Urothelium cell line (cell line): ENCODE measurements around the gene PCBD1.
"Not testable (repeated sequence)": the region's sequence is repeated elsewhere in the genome, so short reads cannot be mapped to it uniquely, and the experiment has no call there.

Experiments used
- DNase-seq: peaks from one replicate; pipeline ENCODE4 v3.0.0; 2011; ENCODE audit warnings: low spot score, mixed read lengths
- FAIRE-seq: peaks from 2 replicates; lab custom pipeline; 2011; peaks lifted over from hg19 to GRCh38; lab: Jason Lieb, UNC

The PCBD1 gene

DNA sequence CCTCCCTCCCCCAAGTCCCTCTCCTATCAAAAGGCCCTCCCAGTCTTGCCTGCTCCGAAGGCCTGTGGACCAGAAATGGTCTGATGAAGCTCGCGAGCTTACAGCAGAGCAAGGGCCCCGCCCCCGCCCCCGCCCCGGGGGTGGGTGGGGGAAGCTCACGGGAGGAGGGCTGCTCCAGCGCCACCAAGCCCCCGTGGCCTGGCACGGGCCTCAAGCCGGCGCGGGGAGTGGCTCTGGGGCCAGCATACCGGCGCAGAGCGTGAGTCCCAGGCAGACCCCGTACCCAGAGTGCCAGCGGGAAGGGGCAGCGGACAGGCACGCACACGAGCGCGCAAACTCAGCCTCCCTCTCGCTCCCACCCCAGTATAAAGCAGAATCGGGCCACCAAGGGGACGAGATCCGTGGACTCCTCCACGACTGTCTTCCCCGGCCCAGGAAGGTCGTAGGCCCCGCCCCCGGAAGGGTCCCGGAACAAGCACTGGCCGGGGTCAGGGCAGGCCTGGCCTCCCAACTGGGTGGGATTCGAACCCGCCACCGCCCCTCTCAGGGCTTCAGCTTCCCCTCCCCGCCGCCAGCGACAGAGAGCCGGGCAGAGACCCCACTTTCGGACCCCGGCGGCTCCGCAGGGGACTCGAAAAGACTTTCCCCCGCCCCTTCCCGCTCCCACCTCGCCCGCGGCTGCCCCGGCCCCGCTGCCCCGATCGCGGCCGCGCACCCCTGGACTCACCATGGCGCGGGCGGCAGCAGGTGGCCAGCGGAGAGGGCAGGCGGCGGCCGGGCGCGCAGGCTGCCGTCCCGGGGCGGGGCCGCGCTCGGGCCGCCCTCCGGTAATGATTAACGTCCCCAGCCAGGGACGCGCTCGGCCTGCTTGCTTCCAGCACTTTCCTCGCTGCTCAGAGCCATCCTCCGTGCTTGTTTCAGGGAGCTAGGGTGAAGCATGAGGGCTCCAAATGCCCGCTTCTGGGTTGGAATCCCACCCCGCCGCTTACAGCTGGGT, at the start of gene PCBD1:
Gene PCBD1, minus strand, starts transcription at position 762 of the 997 bp plus-strand sequence. Its CDS starts 32 bp downstream, at position 730.
- DNase-seq (peak; percentile 89), FAIRE-seq (peak; percentile 82)

DNA sequence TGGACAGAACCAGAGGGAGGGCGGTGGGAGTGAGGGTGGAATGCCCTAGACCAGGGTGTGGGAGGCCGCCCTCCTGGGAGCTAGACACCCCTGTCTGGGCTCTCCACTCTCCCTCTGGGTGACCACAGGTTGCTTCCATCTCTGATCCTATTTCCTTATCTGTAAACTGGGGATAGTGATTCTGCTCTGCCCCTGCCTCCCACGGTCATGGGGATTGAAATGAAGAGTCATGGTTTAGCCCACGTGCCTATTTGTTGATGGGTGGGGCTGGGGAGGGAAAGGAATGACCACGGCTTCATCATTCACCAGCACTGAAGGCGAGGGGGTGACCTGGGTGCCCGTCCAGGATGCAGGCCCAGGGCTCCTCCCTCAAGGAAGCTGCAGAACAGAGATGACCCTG, 49.3 kb upstream of the PCBD1 start:
- FAIRE-seq: no peak
- DNase-seq: no peak

DNA sequence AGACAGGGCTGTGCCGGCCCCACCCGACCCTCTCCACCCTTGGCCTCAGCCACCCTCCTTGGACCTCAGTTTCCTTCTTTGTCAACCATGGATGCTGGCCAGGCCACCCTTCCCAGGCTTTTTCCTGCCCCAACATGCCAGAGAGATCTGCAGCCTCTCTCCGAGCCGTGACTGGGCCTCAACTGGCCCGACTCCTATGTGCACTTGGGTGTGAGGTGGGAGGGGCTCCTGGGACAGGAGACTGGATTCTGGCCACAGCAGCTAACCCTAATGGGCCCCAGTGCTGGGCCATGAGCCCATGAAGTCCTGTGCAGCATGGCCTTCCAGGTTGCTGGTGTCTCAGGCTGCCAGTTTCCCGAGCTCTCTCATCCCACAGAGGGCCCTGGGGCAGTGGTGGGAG, 47.7 kb upstream of the PCBD1 start:
- FAIRE-seq (no peak), DNase-seq (no peak)

DNA sequence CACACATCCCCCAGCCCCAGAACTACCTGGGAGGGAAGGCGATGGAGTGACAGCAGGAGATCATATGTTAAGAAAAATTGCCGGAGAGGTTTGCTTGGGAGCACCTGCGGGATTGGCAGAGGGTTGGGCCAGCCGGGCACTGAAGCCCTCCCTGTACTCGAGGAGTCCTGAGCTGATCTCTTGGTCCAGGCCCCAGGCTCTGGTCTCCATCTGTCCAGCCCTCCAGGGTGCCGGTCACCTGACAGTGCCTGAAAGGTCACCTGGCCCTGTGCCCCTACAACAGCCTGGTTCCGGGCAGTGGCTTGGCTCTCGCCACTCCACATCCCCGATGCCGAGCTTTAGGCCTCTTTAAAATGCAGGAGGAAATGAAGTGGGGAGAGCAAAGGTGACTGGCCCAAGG, 47.3 kb upstream of the PCBD1 start:
- DNase-seq (no peak), FAIRE-seq (no peak)

DNA sequence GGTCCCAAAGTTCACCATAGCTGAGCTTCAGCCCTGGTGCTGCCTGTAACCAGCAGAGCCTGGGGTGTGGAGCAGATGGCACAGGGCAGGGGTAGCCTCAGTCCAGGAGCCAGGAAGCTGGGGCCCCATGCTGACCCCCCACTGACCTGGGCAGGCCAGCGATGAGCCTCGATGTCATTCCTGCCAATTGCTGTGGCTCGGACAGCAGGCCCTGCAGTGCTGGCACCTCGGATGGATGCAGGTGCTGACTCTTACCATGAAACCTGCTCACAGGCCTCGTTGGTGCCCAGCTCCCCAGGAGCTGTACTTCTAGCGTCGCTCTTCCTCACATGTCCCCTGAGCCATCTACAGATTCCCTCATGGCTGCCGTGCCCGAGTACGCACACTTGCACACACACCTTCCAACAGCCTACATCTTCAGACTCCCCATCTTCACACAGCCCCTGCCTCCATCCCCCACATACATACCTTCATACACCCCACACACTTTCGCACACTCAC, 46.8 kb upstream of the PCBD1 start:
- no peak for DNase-seq
- no peak for FAIRE-seq

DNA sequence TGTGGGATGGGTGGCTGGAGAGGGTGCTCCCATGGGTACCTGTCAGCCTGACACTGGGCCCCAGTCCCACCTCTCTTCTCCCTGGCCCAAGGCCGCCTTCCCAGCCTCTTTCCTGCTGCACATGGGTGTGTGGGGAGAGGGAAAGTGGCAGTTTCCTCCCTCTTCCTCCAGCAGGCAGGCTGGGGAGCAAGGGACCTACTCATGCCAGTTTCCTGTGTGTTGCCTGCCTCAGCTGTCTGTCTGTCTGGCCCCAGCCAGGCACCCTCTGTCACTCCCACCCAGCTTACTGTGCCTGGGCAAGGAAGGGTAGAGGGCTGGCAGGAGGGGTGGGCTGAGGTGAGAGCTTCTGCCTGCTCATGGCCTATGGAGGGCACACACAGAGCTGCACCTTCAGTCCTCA, 46.3 kb upstream of the PCBD1 start:
- no peak for DNase-seq
- no peak for FAIRE-seq

DNA sequence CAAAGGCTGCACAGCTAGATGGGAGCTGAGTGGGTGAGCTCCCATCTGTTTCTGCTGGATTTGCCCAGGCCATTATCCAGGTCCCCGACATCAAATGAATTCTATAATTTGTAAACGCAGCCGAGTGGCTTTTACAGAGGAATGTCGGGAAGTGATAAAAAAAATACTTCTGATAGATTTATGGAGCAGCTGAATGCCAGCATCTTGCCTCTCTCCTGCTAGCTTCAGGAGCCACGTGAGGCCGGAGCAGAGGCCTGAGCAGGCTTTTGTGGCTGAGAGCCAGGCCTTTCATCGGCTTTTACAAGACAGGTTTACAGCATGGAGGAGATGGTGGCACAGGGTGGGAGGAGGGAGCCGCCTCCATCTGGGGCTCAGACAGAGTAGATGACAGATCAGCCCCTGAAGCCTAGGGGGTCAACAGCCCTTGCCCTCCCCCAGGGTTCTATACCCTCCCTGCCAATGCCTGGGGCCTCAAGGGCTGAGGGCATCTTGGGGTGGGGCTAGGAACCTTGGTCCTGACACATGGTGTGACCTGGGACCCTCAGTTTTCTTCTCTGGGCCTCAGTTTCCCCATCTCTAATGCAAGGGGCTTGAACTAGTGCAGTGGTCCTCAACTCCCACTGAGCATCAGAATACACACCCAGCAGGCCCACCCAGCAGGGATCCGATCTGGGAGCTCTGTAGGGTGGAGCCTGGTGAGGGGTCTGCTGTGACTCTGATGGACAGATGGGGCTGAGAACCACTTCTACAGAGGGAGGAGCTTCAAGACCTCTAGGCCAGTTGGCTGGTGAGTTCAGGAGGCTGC, 44.2 kb upstream of the PCBD1 start:
- peak; percentile 30 for FAIRE-seq
- peak; percentile 85 for DNase-seq

DNA sequence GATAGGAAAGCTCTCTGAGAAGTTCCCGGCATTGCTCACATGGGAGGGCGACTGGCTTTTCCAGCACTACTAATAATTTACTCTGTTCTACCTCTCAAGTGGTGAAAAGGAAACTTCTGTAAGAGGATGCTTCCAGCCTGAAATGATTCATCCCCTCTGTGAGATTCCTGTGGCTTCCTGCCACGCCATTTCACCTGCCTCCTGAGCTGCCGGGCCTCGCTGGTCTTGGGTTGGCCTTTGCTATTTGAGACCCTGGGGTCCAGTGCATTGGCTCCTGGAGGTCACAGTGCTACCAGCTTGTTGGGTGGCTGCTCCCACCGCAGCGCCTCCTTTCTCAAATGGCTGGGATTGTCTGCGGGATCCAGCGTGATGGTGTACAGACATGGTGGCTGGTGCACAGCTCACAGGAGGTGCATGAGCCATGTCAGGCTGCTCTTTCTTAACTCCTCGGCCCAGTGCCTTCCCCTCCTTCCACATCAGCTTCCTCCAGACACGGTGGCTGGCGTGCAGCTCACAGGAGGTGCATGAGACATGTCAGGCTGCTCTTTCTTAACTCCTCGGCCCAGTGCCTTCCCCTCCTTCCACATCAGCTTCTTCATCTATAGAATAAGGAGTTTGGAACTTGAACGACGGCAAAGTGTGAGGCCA, 42.9 kb upstream of the PCBD1 start:
- peak; percentile 97 for FAIRE-seq
- DNase-seq: peak; percentile 92

DNA sequence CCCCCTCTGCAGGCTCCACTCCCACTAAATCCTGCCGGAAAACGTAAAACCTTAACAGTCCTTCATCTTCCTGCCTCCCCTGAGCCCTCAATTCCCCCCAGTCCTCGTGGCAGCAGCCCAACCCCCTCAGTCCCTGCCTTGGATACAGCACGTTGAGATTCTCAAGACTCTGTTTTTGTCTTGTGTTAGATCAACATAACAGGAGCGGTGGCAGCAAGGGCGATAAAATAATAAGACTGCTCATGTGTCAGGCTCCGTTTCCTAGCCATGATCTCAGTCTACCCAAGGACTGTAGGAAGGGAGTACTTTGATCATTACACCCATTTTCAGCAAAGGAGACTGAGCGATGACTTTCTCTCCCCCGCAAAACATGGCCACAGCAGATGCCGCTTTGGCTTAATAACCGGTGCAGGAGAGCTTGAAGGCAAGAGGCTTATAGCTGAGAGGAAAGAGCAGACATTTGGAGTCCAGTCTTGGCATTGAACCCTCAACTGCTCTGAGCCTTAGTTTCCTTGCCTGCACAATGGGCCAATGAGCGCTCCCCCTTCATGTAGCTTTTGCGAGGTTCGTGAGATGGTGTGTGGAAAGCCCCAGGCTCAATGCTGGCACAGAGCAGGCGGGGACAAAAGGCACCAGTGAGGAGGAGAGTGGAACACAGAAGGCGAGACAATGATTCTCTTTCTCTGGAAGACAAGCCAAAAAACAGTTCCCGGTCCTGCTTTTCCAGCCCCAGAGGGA, 42.1 kb upstream of the PCBD1 start:
- FAIRE-seq (no peak), DNase-seq (no peak)

DNA sequence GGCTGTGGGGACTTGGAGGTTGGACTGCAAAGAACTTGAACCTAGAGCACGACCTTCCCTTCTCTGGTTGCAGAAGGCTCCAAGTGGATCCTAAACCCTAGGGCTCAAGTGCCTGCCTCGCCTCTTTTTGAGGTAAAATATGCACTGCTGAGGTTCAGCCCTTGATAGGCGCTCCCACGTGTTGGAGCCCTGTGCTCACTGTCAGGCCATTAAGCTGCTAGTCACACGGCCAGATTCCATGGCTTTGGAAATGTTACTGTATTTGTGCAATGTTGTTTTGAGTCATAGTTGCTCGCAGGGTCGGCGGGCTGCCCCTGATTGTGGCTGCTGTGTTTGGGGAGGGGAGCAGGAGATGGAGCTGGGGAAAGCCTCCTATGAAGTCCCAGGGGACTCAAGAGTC, 39.8 kb upstream of the PCBD1 start:
- FAIRE-seq (no peak), DNase-seq (no peak)

DNA sequence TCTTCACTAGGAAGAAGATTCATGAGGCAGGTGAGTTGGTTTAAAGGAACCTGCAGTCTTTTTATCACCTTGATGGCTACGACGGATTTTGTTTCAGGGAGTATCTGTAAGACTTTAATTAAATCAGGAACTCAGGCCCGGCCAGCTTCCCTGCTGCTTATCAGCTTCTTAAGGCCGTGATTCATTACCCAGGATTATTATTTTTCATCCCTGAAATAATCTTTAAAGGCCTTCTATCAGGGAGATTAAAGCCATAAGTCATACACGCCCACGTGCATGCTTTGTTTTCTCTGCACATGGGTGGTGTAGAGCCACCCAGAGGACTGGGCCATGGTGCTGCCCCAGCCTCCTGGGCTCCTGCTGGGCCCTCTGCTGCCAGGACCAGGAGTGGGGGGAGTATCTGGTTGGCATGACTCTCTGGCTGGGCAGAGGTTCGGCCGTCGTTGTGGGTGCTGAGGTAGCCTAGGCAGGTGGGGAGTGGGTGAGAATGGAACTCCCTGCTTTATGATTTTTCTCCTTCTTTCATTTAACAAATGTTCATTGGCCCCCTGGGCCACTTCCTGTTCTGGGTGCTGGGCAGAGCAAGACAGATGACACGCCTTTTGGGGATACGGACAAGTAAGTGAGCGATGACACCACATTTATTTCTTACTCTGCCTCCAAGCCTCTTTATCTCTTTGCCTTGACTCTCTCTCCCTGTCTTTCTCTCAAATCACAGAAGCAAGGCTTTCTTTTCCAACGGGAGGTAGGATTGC, 39.0 kb upstream of the PCBD1 start:
- DNase-seq (no peak), FAIRE-seq (no peak)

DNA sequence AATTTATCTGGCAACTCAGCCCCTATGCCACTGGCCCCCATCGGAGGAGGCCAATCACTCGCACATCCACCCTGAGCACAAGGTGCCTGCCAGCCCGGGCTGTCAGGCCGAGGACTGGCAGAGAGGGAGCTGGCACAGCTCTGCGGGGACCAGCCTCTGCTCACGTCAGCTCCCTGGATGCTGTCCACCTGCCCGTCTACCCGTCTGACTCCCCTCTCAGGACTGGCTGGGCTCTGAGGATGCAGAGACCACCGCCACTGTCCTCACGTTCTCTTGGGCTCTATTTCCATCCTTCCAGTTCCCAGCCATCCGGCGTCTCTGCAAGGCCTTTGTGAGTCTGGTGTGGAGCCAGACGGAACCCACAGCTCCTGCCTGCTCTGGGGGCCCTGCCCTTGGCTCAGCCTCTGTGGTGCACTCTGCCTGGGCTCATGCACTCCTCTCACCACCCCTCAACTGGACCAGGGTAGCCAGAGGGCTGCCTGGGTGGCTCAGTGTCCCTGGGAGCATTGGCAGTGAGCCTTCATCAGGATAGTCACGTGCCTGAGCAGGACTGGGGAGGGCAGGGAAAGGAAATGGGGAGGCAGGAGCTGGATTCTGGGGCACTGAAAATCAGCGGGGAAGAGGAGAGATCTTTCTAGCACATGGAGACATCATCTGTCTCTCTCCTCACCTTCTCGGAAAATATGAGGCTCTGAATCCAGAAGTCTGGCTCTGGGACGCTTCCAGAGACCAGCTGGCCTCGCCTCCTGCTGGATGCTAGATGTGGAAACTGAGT, 38.0 kb upstream of the PCBD1 start:
- DNase-seq: no peak
- no peak for FAIRE-seq

DNA sequence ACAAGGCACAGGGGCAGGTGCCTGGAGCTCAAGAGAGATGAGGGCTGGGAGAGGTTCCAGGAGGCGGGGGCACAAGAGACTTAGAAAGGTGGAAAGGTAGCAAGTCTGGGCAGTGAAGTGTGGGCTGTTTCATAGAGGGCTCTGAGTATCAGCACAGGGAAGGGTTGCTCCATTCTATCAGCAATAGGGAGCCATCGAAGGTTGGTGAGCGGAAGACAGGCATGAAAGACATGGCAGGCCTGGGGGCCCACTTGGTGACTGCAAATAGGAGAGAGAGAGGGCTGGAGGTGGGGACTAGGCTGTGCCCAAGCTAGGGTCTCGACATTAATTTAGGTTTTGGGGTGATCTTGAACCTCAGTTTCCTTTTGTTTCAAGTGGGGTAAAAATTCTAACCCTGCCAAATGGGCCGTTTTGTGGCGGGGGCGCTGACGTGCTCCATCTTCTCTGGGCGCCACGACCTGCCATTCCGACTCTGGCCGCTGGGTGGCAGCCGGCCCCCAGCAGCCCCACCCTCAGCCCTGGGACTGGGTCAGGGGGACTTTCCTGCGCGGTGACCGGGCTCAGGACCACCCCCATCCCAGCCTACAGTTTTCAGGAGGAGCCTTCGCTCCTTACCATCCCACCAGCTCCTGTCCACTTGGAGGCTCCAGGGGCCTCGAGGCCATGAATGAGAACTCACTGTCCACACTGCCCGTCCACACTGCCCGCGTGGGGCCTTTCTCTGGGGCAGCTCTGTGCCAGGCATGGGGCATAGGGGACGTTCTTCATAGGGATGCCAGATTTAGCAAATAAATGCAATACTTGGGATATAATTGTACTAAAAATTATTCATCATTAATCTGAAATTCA, 37.2 kb upstream of the PCBD1 start:
- peak; percentile 80 for DNase-seq
- peak; percentile 79 for FAIRE-seq

DNA sequence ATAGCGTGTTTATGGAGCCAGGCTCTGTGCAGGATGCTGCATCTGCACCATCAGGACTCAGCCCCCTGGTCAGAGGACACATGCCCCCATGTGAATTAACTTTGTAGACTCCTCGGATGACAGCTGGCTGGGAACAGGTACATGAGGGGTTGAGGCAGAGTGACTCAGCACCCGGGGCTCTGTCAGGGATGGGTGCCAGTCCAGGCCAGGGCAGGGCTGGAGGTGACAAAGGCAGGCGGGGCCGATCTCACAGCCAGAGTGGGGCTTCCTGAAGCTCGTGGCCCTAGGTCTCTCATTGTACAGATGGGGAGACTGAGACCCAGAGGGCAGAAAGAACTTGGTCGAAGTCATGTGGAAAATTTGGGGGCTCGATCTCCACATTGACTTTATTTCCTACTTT, 35.3 kb upstream of the PCBD1 start:
- DNase-seq: no peak
- FAIRE-seq: peak; percentile 9

DNA sequence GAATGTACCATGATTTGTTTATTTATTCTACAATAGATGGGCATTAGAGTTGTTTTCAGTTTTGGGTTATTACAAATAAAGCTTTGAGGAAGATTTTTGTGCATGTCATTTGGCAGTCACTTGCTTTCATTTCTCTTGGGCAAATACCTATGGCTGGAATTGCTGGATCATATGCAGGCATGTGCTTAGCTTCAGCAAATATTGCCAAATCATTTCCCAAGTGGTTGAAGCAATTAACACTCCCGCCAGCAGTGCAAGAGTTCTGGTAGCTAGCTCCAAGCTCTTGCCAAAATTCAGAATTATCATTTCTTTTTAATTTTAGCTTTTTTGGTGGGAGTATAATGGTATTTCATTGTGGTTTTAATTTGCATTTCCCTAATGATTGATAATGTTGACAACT, 32.9 kb upstream of the PCBD1 start:
- DNase-seq (no peak), FAIRE-seq (no peak)

DNA sequence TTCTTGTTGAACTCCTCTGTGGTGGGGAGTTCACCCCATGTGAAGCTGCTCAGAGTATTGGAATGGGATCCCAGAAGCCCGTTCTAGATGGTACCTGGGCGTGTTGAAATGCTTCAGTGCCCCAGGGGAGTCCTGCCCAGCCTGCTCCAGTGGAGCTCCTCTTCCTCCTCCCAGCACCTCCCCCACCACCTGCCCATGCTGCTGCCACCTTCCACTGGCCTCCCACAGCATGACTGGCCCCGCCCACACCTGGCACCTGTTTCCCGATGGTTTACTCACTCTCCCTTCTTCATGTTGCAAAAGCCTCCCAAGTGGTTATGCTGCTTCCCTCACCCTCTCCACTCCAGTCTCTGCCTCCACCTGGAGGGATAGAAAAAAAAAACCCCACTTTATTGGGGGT, 32.2 kb upstream of the PCBD1 start:
- no peak for FAIRE-seq
- DNase-seq: no peak

DNA sequence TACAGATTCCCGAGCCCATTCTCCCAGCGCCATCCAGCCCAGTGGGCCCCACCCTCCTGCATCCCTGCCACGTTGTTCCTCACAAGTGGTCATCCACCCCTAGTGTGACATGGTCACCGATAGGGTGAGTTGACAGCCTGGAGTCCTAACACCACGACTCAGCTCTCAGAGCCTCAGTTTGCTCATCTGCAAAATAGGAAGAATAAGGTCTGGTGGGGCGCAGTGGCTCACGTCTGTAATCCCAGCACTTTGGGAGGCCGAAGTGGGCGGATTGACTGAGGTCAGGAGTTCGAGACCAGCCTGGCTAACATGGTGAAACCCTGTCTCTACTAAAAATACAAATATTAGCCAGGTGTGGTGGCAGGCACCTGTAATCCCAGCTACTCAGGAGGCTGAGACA, 31.5 kb upstream of the PCBD1 start:
- FAIRE-seq, DNase-seq: not testable (repeated sequence)
